Epithelial cell of prostate (primary cell): ENCODE measurements around the gene SCUBE3.

Experiments used
- DNase-seq: peaks from one replicate; pipeline ENCODE4 v3.0.0-alpha.2; 2011; ENCODE audit warnings: low read depth, low spot score
- H3K27ac ChIP-seq: fragments of 450-650 bp; 2 replicates; pipeline ENCODE4 v1.5.1; 2017; ENCODE audit warnings: mild to moderate bottlenecking

The SCUBE3 gene

GRCh38 chr6:35213824-35214756 is at the start of gene SCUBE3:
TSS of gene SCUBE3 (plus strand) at chr6:35213956. CDS start at chr6:35214419, 463 bp downstream.
- no peak for DNase-seq
- H3K27ac ChIP-seq, result no peak within 1 kb of the TSS

DNA sequence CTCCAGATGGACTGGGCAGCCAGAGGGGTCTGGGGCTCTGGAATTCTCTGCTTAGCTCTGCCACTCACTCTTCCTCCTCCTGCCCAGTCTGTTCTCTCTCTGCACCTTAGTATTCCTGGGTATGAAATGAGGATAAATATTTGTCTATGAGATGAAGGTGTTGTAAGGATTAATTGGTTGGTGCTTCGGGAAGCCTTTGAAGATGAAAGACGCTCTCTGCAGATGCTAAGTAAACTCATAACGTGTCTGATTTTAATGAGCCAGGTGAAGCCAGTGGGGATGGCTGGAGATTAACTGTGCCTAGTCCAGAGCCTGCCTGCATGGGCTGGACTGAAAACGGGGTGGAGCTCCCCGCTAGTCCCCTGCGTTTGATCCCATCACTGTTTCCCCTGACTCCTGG is 49.5 kb upstream of the SCUBE3 start:
- H3K27ac ChIP-seq, result no peak overlapping the region
- DNase-seq, result no peak

GRCh38 chr6:35164868-35165267 is 48.9 kb upstream of the SCUBE3 start:
- peak overlapping the region; percentile 70 for H3K27ac ChIP-seq

GRCh38 chr6:35165630-35166071 is 48.1 kb upstream of the SCUBE3 start:
- peak overlapping the region; percentile 70 for H3K27ac ChIP-seq
- peak; percentile 78 for DNase-seq

More at GRCh38 chr6:35164868-35165267, 48.9 kb upstream of the SCUBE3 start:
- DNase-seq, result no peak

DNA sequence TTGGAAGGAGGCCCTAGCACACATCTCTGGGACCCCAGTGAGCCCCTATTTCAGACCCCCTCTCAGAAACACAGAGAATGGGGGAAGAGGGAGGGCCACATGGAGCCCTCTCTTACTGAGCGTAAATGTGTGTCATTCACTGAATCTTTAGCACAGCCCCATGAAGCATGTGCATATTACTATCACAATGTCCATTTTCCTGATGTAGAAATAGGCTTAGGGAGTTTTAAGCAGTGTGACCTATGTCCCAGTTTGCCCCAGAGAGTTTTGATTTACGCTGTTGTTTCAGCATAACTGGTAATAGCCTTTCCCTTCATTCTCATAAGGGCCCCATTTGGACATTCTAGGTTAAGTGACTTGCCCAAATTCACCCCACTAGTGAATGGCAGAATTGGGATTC is 47.6 kb upstream of the SCUBE3 start:
- H3K27ac ChIP-seq, result peak overlapping the region; percentile 70
- DNase-seq, result no peak

- DNase-seq, result no peak
- peak overlapping the region; percentile 70 for H3K27ac ChIP-seq
Observed at GRCh38 chr6:35166520-35166919, 47.2 kb upstream of the SCUBE3 start.

DNA sequence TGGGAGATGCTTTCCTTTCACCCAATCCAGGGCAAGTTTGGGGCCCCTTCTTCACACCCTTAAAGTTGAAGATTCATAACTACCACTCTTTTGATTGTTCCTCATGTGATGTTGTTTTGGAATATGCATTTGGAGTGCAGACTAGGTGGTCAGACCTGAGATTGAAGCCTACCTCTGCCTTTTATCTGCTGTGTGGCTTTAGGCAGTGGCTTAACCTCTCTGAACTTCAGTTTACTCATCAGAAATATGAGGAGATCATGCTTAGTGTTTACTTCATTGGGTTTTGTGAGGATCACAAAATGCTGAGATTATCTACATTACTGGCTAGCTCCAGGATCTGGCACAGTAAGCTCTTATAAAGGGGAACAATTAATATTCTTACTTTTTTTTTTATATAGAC is 46.3 kb upstream of the SCUBE3 start:
- DNase-seq, result no peak
- no peak overlapping the region for H3K27ac ChIP-seq

DNA sequence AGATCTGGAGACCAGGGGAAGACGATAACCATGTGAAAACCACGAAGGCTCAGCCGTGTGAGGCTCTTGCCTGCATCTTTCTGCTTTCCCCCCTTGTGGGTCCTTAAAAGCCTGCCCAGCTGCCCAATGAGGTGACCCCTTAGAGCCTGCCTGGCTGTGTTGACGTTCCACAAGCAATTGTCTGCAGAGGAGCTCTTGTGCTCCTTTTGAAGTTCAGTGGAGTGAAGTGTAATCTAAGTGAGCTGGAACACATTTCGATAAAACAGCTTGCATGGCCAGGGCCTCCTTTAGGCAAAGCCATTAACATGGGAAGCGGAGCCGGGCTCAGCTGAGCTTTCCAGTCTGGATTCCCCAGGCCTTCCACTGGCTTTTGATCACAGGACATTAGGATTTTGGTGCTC is 45.3 kb upstream of the SCUBE3 start:
- H3K27ac ChIP-seq, result no peak overlapping the region
- DNase-seq, result no peak

DNA sequence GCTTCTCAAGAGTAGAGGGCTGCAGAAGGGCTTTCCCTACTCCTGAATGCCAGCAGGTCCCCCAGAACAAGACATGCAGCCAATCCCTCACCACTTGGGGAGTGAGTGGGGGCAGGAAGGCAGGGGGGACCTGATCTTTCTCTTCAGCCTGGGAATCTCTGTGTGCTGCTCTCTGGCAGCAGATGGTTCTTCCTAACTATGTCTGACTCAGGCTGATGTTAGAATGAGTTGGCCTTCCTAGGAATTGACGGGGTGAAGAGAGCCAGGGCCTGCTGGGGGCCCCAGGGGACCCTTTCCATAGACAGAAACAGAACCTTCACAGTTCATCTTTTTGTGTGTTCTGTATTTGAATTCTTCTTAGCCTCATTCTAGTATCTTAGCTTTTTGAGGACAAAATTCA is 43.6 kb upstream of the SCUBE3 start:
- no peak overlapping the region for H3K27ac ChIP-seq
- no peak for DNase-seq

GRCh38 chr6:35170891-35171290 is 42.9 kb upstream of the SCUBE3 start:
- H3K27ac ChIP-seq, result no peak overlapping the region
- DNase-seq, result no peak

DNA sequence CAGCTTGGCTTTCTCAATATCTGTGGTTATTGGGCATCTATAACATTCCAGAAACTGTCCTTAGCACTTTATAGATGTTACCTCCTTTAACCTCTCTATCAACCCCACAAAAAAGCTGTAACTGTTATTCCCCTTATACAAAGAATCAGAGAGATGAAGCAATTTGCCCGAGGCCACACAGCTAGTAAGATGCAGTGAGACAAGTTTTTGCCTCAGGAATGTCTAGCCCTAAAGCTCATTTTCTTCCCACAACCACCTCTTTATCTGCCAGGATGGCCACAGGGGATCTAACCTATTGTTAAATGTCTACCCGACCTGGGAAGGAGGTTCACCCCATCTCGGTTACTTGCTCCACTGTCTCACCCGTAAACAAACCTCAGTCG is 40.7 kb upstream of the SCUBE3 start:
- no peak overlapping the region for H3K27ac ChIP-seq
- DNase-seq, result no peak

DNA sequence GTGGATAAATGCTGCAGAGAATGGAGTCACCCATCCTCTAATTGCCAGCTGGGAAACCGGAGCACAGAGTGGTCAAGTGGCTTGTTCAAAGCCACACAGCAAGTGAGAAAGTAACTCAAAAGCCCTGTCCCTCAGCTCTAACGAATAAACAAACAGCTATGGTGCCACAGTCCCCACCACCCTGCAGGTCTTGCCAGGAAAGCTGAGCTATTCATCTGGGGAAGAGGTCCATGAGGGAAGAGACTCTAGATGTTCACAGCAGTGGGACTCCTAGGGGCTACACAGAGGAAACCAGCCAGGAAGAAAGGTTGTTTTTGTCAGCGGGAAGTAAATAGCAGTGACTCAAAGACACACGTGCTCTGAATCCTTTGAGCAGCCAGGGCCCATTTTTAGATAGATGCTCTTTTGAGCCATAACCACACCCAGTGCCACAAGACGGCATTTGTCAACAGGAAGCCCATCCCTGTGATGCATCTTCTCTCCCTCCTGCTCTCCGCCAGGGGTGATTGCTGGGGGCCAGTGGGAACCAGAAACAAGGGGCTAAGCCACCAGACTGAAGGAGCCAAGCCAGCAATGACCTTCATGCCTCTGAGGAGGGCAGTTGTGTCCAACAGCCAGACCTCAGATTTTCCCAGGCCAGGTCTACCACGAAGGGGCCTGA is 40.2 kb upstream of the SCUBE3 start:
- no peak overlapping the region for H3K27ac ChIP-seq
- no peak for DNase-seq

GRCh38 chr6:35174088-35174434 is 39.7 kb upstream of the SCUBE3 start:
- no peak for DNase-seq
- no peak overlapping the region for H3K27ac ChIP-seq

GRCh38 chr6:35174501-35174900 is 39.3 kb upstream of the SCUBE3 start:
- DNase-seq, result no peak
- no peak overlapping the region for H3K27ac ChIP-seq

DNA sequence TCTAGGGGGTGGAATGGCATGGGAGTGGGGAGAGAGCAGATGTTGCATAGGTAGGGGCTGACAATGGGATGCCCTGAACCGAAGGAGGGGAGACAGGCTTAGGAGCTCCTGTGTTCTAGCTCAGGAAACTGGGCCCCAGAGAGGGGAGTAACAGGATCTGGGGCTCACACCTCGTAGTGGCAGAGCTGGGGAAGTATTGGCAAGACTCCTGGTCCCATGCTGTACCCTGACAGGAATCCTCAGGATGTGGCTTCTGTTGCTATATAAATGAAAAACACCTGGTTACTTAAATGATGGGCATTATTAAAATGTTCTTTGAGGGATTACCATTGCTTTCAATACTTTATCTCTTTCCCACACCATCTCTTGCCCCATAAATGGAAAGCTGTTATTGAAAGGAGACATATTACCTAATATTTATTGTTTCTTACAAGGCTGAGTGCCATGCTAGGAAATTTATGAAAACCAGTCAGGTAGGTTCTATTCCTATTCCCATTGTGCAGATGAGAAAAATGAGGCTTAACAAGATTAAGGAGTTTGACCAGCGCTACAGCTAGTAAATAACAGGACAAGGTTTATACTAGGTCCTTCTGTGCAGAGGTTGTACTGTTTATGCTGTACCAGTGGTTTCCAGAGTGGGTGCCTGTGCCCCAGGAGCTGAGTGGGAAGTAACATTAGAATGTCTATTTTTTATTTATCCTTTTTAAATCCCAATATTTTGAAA is 37.3 kb upstream of the SCUBE3 start:
- no peak for DNase-seq
- H3K27ac ChIP-seq, result no peak overlapping the region

DNA sequence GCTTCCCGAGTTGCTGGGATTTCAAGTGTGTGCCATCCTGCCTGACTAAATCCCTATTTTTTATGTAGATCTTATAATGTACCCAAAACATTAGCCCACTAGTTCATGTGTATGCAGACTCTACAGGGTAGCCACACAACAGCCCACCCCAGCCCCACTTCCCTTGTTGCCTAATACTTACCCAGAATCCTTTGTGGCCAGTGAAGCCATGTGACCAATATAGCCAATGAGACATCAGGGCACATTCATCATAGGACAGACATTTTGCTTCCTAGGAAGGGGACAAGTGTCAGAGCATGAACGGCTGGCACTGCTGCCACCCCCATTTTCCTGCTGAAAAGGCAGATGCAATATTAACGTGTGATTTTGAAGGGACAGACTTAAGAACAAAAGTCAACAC is 36.6 kb upstream of the SCUBE3 start:
- H3K27ac ChIP-seq, result no peak overlapping the region
- no peak for DNase-seq

GRCh38 chr6:35177596-35177995 is 36.2 kb upstream of the SCUBE3 start:
- DNase-seq, result no peak
- H3K27ac ChIP-seq, result no peak overlapping the region

- no peak overlapping the region for H3K27ac ChIP-seq
Observed at GRCh38 chr6:35178012-35178411, 35.7 kb upstream of the SCUBE3 start.

DNA sequence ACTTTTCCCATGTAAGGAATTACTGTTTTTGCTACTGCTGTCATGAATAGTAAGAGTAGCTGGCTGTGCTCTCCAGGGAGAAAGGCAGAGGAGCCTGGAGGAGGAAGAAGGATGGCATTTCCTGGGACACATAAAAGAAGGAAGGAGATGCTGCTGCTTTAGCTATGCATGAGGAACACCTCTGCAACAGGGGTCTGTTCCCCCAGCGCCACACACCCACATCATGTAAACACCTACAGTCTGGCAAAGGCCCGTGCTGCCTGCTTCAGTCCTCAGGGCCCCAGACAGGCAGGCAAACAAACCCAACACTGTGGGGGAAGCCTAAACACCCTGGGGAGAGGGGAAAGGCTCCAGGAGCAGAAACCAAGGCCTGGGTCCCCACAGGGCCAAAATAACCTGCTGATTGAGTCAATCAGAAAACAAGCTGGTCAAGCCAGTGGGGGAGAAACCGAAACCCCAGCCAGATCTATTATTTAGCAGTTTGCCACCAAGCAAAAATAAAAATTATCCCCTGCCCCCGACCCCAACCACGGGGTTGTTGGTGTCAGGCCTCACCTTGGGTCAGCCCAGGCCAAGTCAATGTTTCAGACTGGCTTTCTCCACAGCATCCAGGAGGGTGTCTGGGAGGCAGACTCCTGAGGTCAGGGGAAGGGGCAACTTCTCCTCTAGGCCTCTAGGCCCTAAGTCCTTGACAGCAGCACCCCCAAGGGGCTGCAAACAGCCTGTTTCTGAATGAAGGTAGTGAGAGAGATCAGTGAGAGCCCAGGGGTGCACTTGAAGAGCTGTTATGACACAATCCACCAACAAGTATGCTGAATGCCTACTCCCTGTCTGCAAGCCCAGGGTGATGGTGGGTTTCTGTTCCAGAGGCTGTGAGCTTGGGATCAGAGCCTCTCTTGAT is 34.6 kb upstream of the SCUBE3 start:
- H3K27ac ChIP-seq, result no peak overlapping the region
- DNase-seq, result no peak

More at GRCh38 chr6:35178012-35178411, 35.7 kb upstream of the SCUBE3 start:
- no peak for DNase-seq
